BLaER1 treated with 17β-estradiol and CSF1 and Interleukin-3, amounts not matched to agents 10 nM and 100 nM (cell line): ENCODE measurements around the gene LRRC32.
"Not testable (repeated sequence)": the region's sequence is repeated elsewhere in the genome, so short reads cannot be mapped to it uniquely, and the experiment has no call there.

Experiments used
- H3K27ac ChIP-seq, 11 experiments: shearing (Covaris generic); formaldehyde crosslinking; 2 replicates each; pipeline ENCODE4 v1.8.1; 2022
- H3K27me3 ChIP-seq, 11 experiments: shearing (Covaris generic); formaldehyde crosslinking; 2 replicates each; pipeline ENCODE4 v1.8.1; 2022
- H3K36me3 ChIP-seq, 11 experiments: shearing (Covaris generic); formaldehyde crosslinking; 2 replicates each; pipeline ENCODE4 v1.8.1; 2022
- H3K4me1 ChIP-seq, 10 experiments: shearing (Covaris generic); formaldehyde crosslinking; 2 replicates each; pipeline ENCODE4 v1.8.1; 2022
- H3K4me2 ChIP-seq, 11 experiments: shearing (Covaris generic); formaldehyde crosslinking; 2 replicates each; pipeline ENCODE4 v1.8.1; 2022
- H3K4me3 ChIP-seq, 10 experiments: shearing (Covaris generic); formaldehyde crosslinking; 2 replicates each; pipeline ENCODE4 v1.8.1; 2022
- H3K9ac ChIP-seq, 11 experiments: shearing (Covaris generic); formaldehyde crosslinking; 2 replicates each; pipeline ENCODE4 v1.8.1; 2022
- H3K9me3 ChIP-seq, 11 experiments: shearing (Covaris generic); formaldehyde crosslinking; replicated peaks in 1 of 11; 2 replicates each; pipeline ENCODE4 v1.8.1; 2022
- H4K20me1 ChIP-seq, 11 experiments: shearing (Covaris generic); formaldehyde crosslinking; 2 replicates each; pipeline ENCODE4 v1.8.1; 2022
- Cebpa-rat ChIP-seq, 11 experiments: shearing (Covaris generic); IDR thresholded peaks; 2 replicates each; pipeline ENCODE4 v1.8.1; 2022

The LRRC32 gene

DNA sequence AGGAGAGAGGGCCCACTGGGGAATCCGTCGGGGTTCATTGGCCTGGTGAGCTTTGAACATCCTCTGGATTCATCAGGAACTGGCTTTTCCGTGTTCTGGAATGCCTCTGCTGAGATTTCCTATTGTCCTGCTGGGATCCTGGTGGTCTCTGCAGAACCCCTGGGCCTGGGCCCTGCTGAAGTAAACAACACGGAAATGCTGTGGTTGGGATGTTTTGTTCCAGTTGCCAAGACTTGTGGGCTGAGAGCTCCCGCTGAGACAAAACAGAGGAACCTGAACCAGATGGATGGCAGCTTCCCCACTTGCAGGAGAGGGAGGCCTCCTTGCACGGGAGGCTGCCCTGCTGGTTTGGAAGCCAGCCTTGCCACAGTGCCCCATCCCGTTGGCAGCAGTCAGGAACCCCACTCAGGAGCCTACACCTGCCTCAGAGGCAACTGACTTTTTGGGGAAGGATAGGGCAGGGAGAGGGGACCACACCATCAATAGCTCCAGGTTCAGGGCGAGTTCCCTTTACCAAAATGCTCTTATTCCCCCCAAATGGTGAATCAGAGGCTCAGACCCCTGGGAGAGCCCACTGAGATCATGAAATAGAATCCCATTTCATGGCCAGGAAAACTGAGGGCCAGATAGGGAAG lies 60.7 kb downstream of the LRRC32 start:
- Histone ChIP-seq H3K27ac (no peak overlapping the region), H4K20me1 (no peaks in the 10 kb centered on the region), H3K4me3 (no peak overlapping the region), H3K9ac (0 out of 22 replicates have a peak overlapping the region, but pooled peaks of 1 of the 11 experiments have one; percentile 18), H3K4me1 (peaks cover 9 to 34% (median 27%) of the 10 kb centered on the region in 10 experiments; a peak in 19 of 20 replicates), H3K27me3 (no peaks in the 10 kb centered on the region), H3K9me3 (peaks cover 0 to 16% (median 0%) of the 10 kb centered on the region in 11 experiments; a peak in 5 of 22 replicates), H3K4me2 (peak overlapping the region; percentile 13 to 70 (median 56); a peak in 20 of 22 replicates), H3K36me3 (no peaks in the 10 kb centered on the region)
- no peak for TF ChIP-seq Cebpa-rat (IDR thresholded peaks at IDR 0.05)

DNA sequence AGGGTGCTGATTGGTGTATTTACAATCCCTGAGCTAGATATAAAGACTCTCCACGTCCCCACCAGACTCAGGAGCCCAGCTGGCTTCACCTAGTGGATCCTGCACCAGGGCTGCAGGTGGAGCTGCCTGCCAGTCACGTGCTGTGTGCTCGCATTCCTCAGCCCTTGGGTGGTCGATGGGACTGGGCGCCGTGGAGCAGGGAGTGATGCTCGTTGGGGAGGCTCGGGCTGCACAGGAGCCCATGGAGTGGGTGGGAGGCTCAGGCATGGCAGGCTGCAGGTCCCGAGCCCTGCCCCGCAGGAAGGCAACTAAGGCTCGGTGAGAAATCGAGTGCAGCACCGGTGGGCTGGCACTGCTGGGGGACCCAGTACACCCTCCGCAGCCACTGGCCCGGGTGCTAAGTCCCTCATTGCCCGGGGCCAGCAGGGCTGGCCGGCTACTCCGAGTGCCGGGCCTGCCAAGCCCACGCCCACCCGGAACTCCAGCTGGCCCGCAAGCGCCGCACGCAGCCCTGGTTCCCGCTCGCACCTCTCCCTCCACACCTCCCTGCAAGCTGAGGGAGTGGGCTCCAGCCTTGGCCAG lies 61.6 kb downstream of the LRRC32 start:
- H3K4me3 ChIP-seq: not testable (repeated sequence)

DNA sequence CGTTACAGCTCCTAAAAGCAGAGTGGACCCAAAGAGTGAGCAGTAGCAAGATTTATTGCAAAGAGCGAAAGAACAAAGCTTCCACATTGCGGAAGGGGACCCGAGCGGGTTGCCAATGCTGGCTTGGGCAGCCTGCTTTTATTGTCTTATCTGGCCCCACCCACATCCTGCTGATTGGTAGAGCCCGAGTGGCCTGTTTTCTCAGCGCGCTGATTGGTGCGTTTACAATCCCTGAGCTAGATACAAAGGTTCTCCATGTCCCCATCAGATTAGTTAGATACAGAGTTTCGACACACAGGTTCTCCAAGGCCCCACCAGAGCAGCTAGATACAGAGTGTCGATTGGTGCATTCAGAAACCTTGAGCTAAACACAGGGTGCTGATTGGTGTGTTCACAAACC lies 62.3 kb downstream of the LRRC32 start:
- Histone ChIP-seq H3K9me3 (peaks cover 0 to 16% (median 0%) of the 10 kb centered on the region in 11 experiments; a peak in 5 of 22 replicates), H3K4me1 (peaks cover 9 to 43% (median 23%) of the 10 kb centered on the region in 10 experiments; a peak in 19 of 20 replicates)
- not testable (repeated sequence) for H3K9ac ChIP-seq, H3K4me2 ChIP-seq, H4K20me1 ChIP-seq, H3K27me3 ChIP-seq, H3K27ac ChIP-seq, H3K36me3 ChIP-seq, H3K4me3 ChIP-seq

More for the DNA sequence above, 61.6 kb downstream of the LRRC32 start:
- not testable (repeated sequence) for H3K4me2 ChIP-seq, H3K36me3 ChIP-seq, H3K27ac ChIP-seq, H3K9ac ChIP-seq, H4K20me1 ChIP-seq, H3K27me3 ChIP-seq
- Histone ChIP-seq H3K9me3 (peaks cover 0 to 16% (median 0%) of the 10 kb centered on the region in 11 experiments; a peak in 5 of 22 replicates), H3K4me1 (peaks cover 9 to 38% (median 22%) of the 10 kb centered on the region in 10 experiments; a peak in 19 of 20 replicates)
